Transverse colon (tissue), 4 donors: ENCODE data around the gene TPTE. TPM values are rescaled to one million over a fixed set of nuclear protein-coding genes. Genes with fewer than 3 reads are reported as not detected.
"Not testable (repeated sequence)": the region's sequence is repeated elsewhere in the genome, so short reads cannot be mapped to it uniquely, and the experiment has no call there.

Experiments
- DNase-seq: peaks from one replicate; pipeline ENCODE4 v3.0.0-alpha.2; 2019
- H3K27ac ChIP-seq, 4 donors: fragments of 200-600 bp; sonication (generic); 2 replicates each; pipeline ENCODE4 v1.5.1; 2016 to 2018; ENCODE audit warnings: inconsistent platforms in 4 of 4
- H3K27me3 ChIP-seq: fragments of 200-600 bp; sonication (generic); 2 replicates; pipeline ENCODE4 v1.5.1; 2017; ENCODE audit warnings: inconsistent platforms
- H3K36me3 ChIP-seq, 4 donors: fragments of 200-600 bp; sonication (generic); 2 replicates each; pipeline ENCODE4 v1.5.1; 2017 to 2019; ENCODE audit warnings: inconsistent platforms in 4 of 4
- H3K4me1 ChIP-seq, 4 donors: fragments of 200-600 bp; sonication (generic); 2 replicates each; pipeline ENCODE4 v1.5.1; 2017 to 2020; ENCODE audit warnings: inconsistent platforms in 4 of 4
- H3K4me3 ChIP-seq, 4 donors: fragments of 200-600 bp; sonication (generic); 1 replicate in 1 of 4; 2 replicates in 3 of 4; pipeline versions ENCODE4 v1.5.1 to v1.6.1; 2017 to 2019; ENCODE audit warnings: inconsistent platforms in 4 of 4
- H3K9me3 ChIP-seq, 2 donors: fragments of 200-600 bp; sonication (generic); 2 replicates each; pipeline ENCODE4 v1.5.1; 2017 to 2019; ENCODE audit warnings: inconsistent platforms in 2 of 2
- CTCF ChIP-seq, 5 experiments: fragments of 200-600 bp in 3 of 5; fragments of 450-650 bp in 2 of 5; sonication (generic) in 3 of 5; IDR thresholded peaks; 1 replicate in 2 of 5; 2 replicates in 3 of 5; pipeline ENCODE4 v1.5.1; 2016 to 2017; ENCODE audit warnings: antibody characterized with exemption in 5 of 5, inconsistent platforms in 3 of 5, mild to moderate bottlenecking in 2 of 5, moderate library complexity in 1 of 5
- EP300 ChIP-seq: sonication (generic); formaldehyde crosslinking; IDR thresholded peaks from one replicate; pipeline ENCODE4 v1.6.1; 2017; ENCODE audit warnings: antibody characterized with exemption, low read depth
- POLR2A ChIP-seq: fragments of 450-650 bp; IDR thresholded peaks from one replicate; pipeline ENCODE4 v1.6.1; 2016; ENCODE audit warnings: antibody characterized with exemption, mild to moderate bottlenecking, moderate library complexity
- POLR2AphosphoS5 ChIP-seq, 3 donors: sonication (generic); formaldehyde crosslinking; IDR thresholded peaks; one replicate each; pipeline ENCODE4 v1.6.1; 2016; ENCODE audit warnings: antibody characterized with exemption in 3 of 3
- WGBS, 2 donors: methylation state at CpG; one replicate each; pipeline ENCODE4 v1.1.5; 2018; ENCODE audit warnings: low coverage in 1 of 2; 5-methylcytosine and 5-hydroxymethylcytosine counted together
- in situ Hi-C, 4 donors: fragments of 200-750 bp; cut with MboI; loops; one replicate each; pipeline versions ENCODE4 v1.15.0 to v1.15.1; 2017; ENCODE audit warnings: low sequenced_read_pairs in 3 of 4, low pct_ligation_motif_present in 1 of 4, low pct_unique_long_range_greater_than_20kb in 1 of 4
- intact Hi-C: fragments of 100-400 bp; cut with DNase I; formaldehyde crosslinking; loops from one replicate; pipeline ENCODE4 v1.15.1; 2023; ENCODE audit warnings: low total_unique reads
- total RNA-seq, 4 donors: library from RNA; depleted of rRNA; stranded (reverse); fragments of >200 nt; gene quantifications; one replicate each; pipeline ENCODE4 v1.1.0, GENCODE V29; 2016

Gene TPTE
- total RNA-seq, 4 donors from 2014 or later: not detected

- in situ Hi-C loops (no loop called here), intact Hi-C loops (no loop called here)
- Histone ChIP-seq H3K27ac (no peak overlapping the region), H3K36me3 (no peaks in the 10 kb centered on the region), H3K4me3 (no peak overlapping the region), H3K4me1 (no peaks in the 10 kb centered on the region), H3K27me3 (no peaks in the 10 kb centered on the region), H3K9me3 (peaks cover 22 to 31% of the 10 kb centered on the region in 2 donors)
- WGBS, 2 donors: 76 to 78% methylated on average over 47 of the region's 47 CpGs
- TF ChIP-seq EP300 (no peak), POLR2A (no peak), CTCF (IDR thresholded peaks at IDR 0.05) (no peak), POLR2AphosphoS5 (IDR thresholded peaks at IDR 0.05) (no peak)
- no peak for DNase-seq
Observed at GRCh38 chr21:10627316-10627863, 106.0 kb downstream of the TPTE start.

GRCh38 chr21:10629239-10629638, 107.9 kb downstream of the TPTE start:
- H3K4me3 ChIP-seq, DNase-seq, H3K27me3 ChIP-seq, H3K27ac ChIP-seq, intact Hi-C loops, H3K4me1 ChIP-seq, H3K36me3 ChIP-seq, in situ Hi-C loops: not testable (repeated sequence)
- 71 to 77% methylated on average over 3 of the region's 3 CpGs for WGBS, 2 donors
- H3K9me3 ChIP-seq: peaks cover 14 to 31% of the 10 kb centered on the region in 2 donors

GRCh38 chr21:10630829-10631228, 109.4 kb downstream of the TPTE start:
- H3K27ac ChIP-seq, H3K4me3 ChIP-seq, in situ Hi-C loops, H3K36me3 ChIP-seq, DNase-seq, H3K27me3 ChIP-seq, intact Hi-C loops, H3K4me1 ChIP-seq: not testable (repeated sequence)
- WGBS, 2 donors: 70 to 88% methylated on average over 4 to 6 of the region's 6 CpGs
- peaks cover 23 to 36% of the 10 kb centered on the region in 2 donors for H3K9me3 ChIP-seq

- H3K4me1 ChIP-seq, H3K36me3 ChIP-seq, in situ Hi-C loops, H3K27me3 ChIP-seq, intact Hi-C loops, H3K27ac ChIP-seq, H3K4me3 ChIP-seq, DNase-seq: not testable (repeated sequence)
- WGBS, 2 donors: 54 to 58% methylated on average over 5 of the region's 5 CpGs
- peaks cover 26 to 38% of the 10 kb centered on the region in 2 donors for H3K9me3 ChIP-seq
Observed at GRCh38 chr21:10631316-10631715, 109.9 kb downstream of the TPTE start.

- intact Hi-C loops: not testable (repeated sequence)
- WGBS, 2 donors: 61 to 68% methylated on average over 9 of the region's 9 CpGs
Observed at GRCh38 chr21:10638144-10638543, 116.8 kb downstream of the TPTE start.

GRCh38 chr21:10639123-10639522, 117.7 kb downstream of the TPTE start:
- Histone ChIP-seq H3K4me3 (no peak overlapping the region), H3K27ac (no peak overlapping the region), H3K36me3 (no peaks in the 10 kb centered on the region), H3K9me3 (peaks cover 40 to 53% of the 10 kb centered on the region in 2 donors), H3K27me3 (no peaks in the 10 kb centered on the region), H3K4me1 (no peaks in the 10 kb centered on the region)
- WGBS, 2 donors: 60 to 70% methylated on average over 4 of the region's 4 CpGs
- intact Hi-C loops (no loop called here), in situ Hi-C loops (no loop called here)
- TF ChIP-seq EP300 (no peak), CTCF (IDR thresholded peaks at IDR 0.05) (no peak), POLR2AphosphoS5 (IDR thresholded peaks at IDR 0.05) (no peak), POLR2A (no peak)
- DNase-seq: no peak

More at GRCh38 chr21:10638144-10638543, 116.8 kb downstream of the TPTE start:
- H3K27ac ChIP-seq, H3K27me3 ChIP-seq, DNase-seq, H3K4me3 ChIP-seq, in situ Hi-C loops, H3K36me3 ChIP-seq, H3K4me1 ChIP-seq: not testable (repeated sequence)
- H3K9me3 ChIP-seq: peaks cover 35 to 48% of the 10 kb centered on the region in 2 donors

- DNase-seq, intact Hi-C loops, H3K4me3 ChIP-seq, H3K4me1 ChIP-seq, H3K27ac ChIP-seq, in situ Hi-C loops, H3K36me3 ChIP-seq, H3K27me3 ChIP-seq: not testable (repeated sequence)
- peaks cover 33 to 49% of the 10 kb centered on the region in 2 donors for H3K9me3 ChIP-seq
Observed at GRCh38 chr21:10639746-10640145, 118.4 kb downstream of the TPTE start.
